HCT116 (cell line): ENCODE results near the gene STRBP. TPM values are rescaled to one million over a fixed set of nuclear protein-coding genes. Genes with fewer than 3 reads are reported as not detected.

Experiments
- ATAC-seq: fragments of 200-7000 bp; cut with Tn5 transposase; 2 replicates; pipeline ENCODE4 v1.9.1; 2020; ENCODE audit warnings: mild to moderate bottlenecking, moderate library complexity
- BruUV-seq: library from RNA; stranded (reverse); fragments of 400-500 nt; replicated peaks from 2 replicates; lab custom pipeline; 2021; lab: Mats Ljungman, UMichigan
- CTCF ChIA-PET: fragments of 300-600 bp; sonication (Branson Sonifier 250); formaldehyde crosslinking; loops from one replicate; lab custom pipeline; 2021; ENCODE audit warnings: antibody characterized with exemption; lab: Charles Lee
- POLR2A ChIA-PET: fragments of 300-600, 350-600 bp; sonication (Branson Sonifier 250); formaldehyde crosslinking; loops from one replicate; lab custom pipeline; 2021; ENCODE audit warnings: antibody characterized with exemption; lab: Charles Lee
- RAD21 ChIA-PET, 2 experiments: fragments of 300-600 bp; sonication (Branson Sonifier 250); formaldehyde crosslinking; loops; one replicate each; lab custom pipeline; 2023; ENCODE audit warnings: low total read pairs in 2 of 2; ENCODE audit not compliant: uncharacterized antibody in 2 of 2, unreplicated experiment in 2 of 2, low non-redundant PET in 1 of 2; lab: Charles Lee
- DNase-seq: peaks from one replicate; pipeline ENCODE4 v3.0.0-alpha.2; 2010; ENCODE audit warnings: low read depth, low spot score
- H2AFZ ChIP-seq: fragments of 200-600 bp; shearing (Covaris generic), sonication (generic); 2 replicates; pipeline ENCODE4 v1.6.1; 2017; ENCODE audit warnings: low read depth, mixed run types, mixed read lengths, antibody characterized with exemption, low read length; ENCODE audit not compliant: poor library complexity, severe bottlenecking
- H3K27ac ChIP-seq: 2 replicates; pipeline ENCODE4 v1.5.1; 2012; ENCODE audit warnings: low read depth, low read length
- H3K27me3 ChIP-seq: fragments of 200-600 bp; sonication (generic); 2 replicates; pipeline ENCODE4 v1.6.1; 2016; ENCODE audit warnings: mixed run types, low read length, mixed read lengths; ENCODE audit not compliant: insufficient read depth
- H3K36me3 ChIP-seq, 2 experiments: fragments of 200-500 bp in 1 of 2; fragments of 200-600 bp in 1 of 2; sonication (Bioruptor generic) in 1 of 2; sonication (generic) in 1 of 2; 2 replicates each; pipeline versions ENCODE4 v1.5.1 to v1.6.1; 2014 to 2016; ENCODE audit warnings: low read length in 2 of 2, inconsistent platforms in 1 of 2, mixed read lengths in 1 of 2, mixed run types in 1 of 2; ENCODE audit not compliant: insufficient read depth in 2 of 2, control insufficient read depth in 1 of 2
- H3K4me1 ChIP-seq, 2 experiments: fragments of 200-600 bp in 1 of 2; sonication (generic) in 1 of 2; 2 replicates each; pipeline versions ENCODE4 v1.5.1 to v1.6.1; 2012 to 2017; ENCODE audit warnings: low read length in 2 of 2, inconsistent platforms in 1 of 2, mild to moderate bottlenecking in 1 of 2, mixed read lengths in 1 of 2, mixed run types in 1 of 2, moderate library complexity in 1 of 2; ENCODE audit not compliant: insufficient read depth in 2 of 2, control insufficient read depth in 1 of 2
- H3K4me2 ChIP-seq: fragments of 200-600 bp; sonication (generic); 2 replicates; pipeline ENCODE4 v1.6.1; 2017; ENCODE audit warnings: mixed run types, low read length, mixed read lengths
- H3K4me3 ChIP-seq, 2 experiments: fragments of 200-600 bp in 1 of 2; sonication (generic) in 1 of 2; replicated peaks in 1 of 2; 2 replicates each; pipeline ENCODE4 v1.5.1; 2011 to 2016; ENCODE audit warnings: low read length in 2 of 2, control low read depth in 1 of 2, low read depth in 1 of 2, mild to moderate bottlenecking in 1 of 2, mixed read lengths in 1 of 2, mixed run types in 1 of 2
- H3K79me2 ChIP-seq: fragments of 200-600 bp; sonication (generic); 2 replicates; pipeline ENCODE4 v1.6.1; 2017; ENCODE audit warnings: mild to moderate bottlenecking, mixed run types, low read length, moderate library complexity, mixed read lengths; ENCODE audit not compliant: insufficient read depth
- H3K9ac ChIP-seq: fragments of 200-600 bp; sonication (generic); 2 replicates; pipeline ENCODE4 v1.6.1; 2016; ENCODE audit warnings: low read length, mixed read lengths
- H3K9me2 ChIP-seq: fragments of 200-600 bp; sonication (generic), shearing (Covaris generic); 2 replicates; pipeline ENCODE4 v1.6.1; 2017; ENCODE audit warnings: mixed run types, mild to moderate bottlenecking, moderate library complexity; ENCODE audit not compliant: insufficient read depth
- H3K9me3 ChIP-seq, 2 experiments: fragments of 200-500 bp in 1 of 2; fragments of 200-600 bp in 1 of 2; sonication (Bioruptor generic) in 1 of 2; sonication (generic) in 1 of 2; 2 replicates each; pipeline ENCODE4 v1.6.1; 2014 to 2017; ENCODE audit warnings: low read length in 2 of 2, mixed read lengths in 2 of 2, inconsistent platforms in 1 of 2, low read depth in 1 of 2, mild to moderate bottlenecking in 1 of 2, mixed run types in 1 of 2, moderate library complexity in 1 of 2; ENCODE audit not compliant: control insufficient read depth in 1 of 2, insufficient read depth in 1 of 2
- H4K20me1 ChIP-seq: fragments of 200-600 bp; sonication (generic), shearing (Covaris generic); 2 replicates; pipeline ENCODE4 v1.6.1; 2017; ENCODE audit warnings: mixed run types, mild to moderate bottlenecking, moderate library complexity; ENCODE audit not compliant: insufficient read depth
- ATF3 ChIP-seq: IDR thresholded peaks from 2 replicates; pipeline ENCODE4 v1.6.1; 2012
- CBX3 ChIP-seq: IDR thresholded peaks from 2 replicates; pipeline ENCODE4 v1.6.1; 2012; ENCODE audit warnings: low read depth
- CTCF ChIP-seq, 3 experiments: fragments of 200-600 bp in 1 of 3; sonication (generic) in 1 of 3; IDR thresholded peaks in 2 of 3; conservative IDR thresholded peaks in 1 of 3; 2 replicates each; pipeline ENCODE4 v1.5.1; 2012 to 2017; ENCODE audit warnings: low read depth in 2 of 3, low read length in 2 of 3, antibody characterized with exemption in 1 of 3, borderline replicate concordance in 1 of 3, control low read depth in 1 of 3, mild to moderate bottlenecking in 1 of 3, mixed read lengths in 1 of 3, mixed run types in 1 of 3, moderate library complexity in 1 of 3; ENCODE audit not compliant: insufficient read depth in 1 of 3
- EZH2 ChIP-seq: fragments of 200-600 bp; sonication (generic); IDR thresholded peaks from 2 replicates; pipeline ENCODE4 v1.6.1; 2017; ENCODE audit warnings: antibody characterized with exemption, mixed run types
- JUND ChIP-seq: IDR thresholded peaks from 2 replicates; pipeline ENCODE4 v1.6.1; 2012
- MAX ChIP-seq: IDR thresholded peaks from 2 replicates; pipeline ENCODE4 v1.6.1; 2012
- POLR2AphosphoS5 ChIP-seq: IDR thresholded peaks from 2 replicates; pipeline ENCODE4 v1.6.1; 2011; ENCODE audit warnings: mild to moderate bottlenecking, low read depth, low read length, moderate library complexity
- RAD21 ChIP-seq: IDR thresholded peaks from 2 replicates; pipeline ENCODE4 v1.6.1; 2012; ENCODE audit warnings: low read depth, mild to moderate bottlenecking
- REST ChIP-seq: IDR thresholded peaks from 2 replicates; pipeline ENCODE4 v1.6.1; 2012; ENCODE audit warnings: low read depth
- SIN3A ChIP-seq: IDR thresholded peaks from 2 replicates; pipeline ENCODE4 v1.6.1; 2012; ENCODE audit warnings: low read depth
- SP1 ChIP-seq: IDR thresholded peaks from 2 replicates; pipeline ENCODE4 v1.6.1; 2012; ENCODE audit warnings: low read depth
- SRF ChIP-seq: IDR thresholded peaks from 2 replicates; pipeline ENCODE4 v1.6.1; 2012; ENCODE audit warnings: low read depth
- TCF7L2 ChIP-seq: IDR thresholded peaks from 2 replicates; pipeline ENCODE4 v1.7.0; 2011; ENCODE audit warnings: borderline replicate concordance, inconsistent platforms; ENCODE audit not compliant: insufficient read depth, insufficient read length; ENCODE audit errors: extremely low read depth
- YY1 ChIP-seq: IDR thresholded peaks from 2 replicates; pipeline ENCODE4 v1.6.1; 2011; ENCODE audit warnings: low read length, low read depth, moderate library complexity, mild to moderate bottlenecking; ENCODE audit not compliant: insufficient replicate concordance; ENCODE audit errors: extremely low read depth
- ZBTB33 ChIP-seq: IDR thresholded peaks from 2 replicates; pipeline ENCODE4 v1.6.1; 2011; ENCODE audit warnings: mild to moderate bottlenecking, low read length, moderate library complexity; ENCODE audit not compliant: insufficient replicate concordance; ENCODE audit errors: extremely low read depth
- ZFX ChIP-seq: fragments of 450-650 bp; IDR thresholded peaks from 2 replicates; pipeline ENCODE4 v1.6.1; 2017
- ZNF274 ChIP-seq: fragments of 200-500 bp; sonication (Bioruptor generic); IDR thresholded peaks from 2 replicates; pipeline ENCODE4 v1.6.1; 2014; ENCODE audit warnings: mild to moderate bottlenecking, low read depth, low read length, inconsistent platforms
- intact Hi-C: fragments of 100-400 bp; cut with micrococcal nuclease; formaldehyde crosslinking; loops from 2 replicates; pipeline ENCODE4 v1.10.0; 2022
- total RNA-seq: library from RNA; stranded (reverse); gene quantifications from one replicate; pipeline ENCODE4 v1.2.1, GENCODE V29; 2021; ENCODE audit not compliant: unreplicated experiment

Gene STRBP
- total RNA-seq, 1 experiment from 2014 or later = 30.4 TPM

GRCh38 chr9:123237220-123237619 is 31.2 kb downstream of the STRBP start:
- no peak overlapping the region for H3K27ac ChIP-seq
- no peaks in the 10 kb centered on the region for H3K9me2 ChIP-seq
- H3K9me3 ChIP-seq = no peaks in the 10 kb centered on the region
- no peak for ATAC-seq
- H2AFZ ChIP-seq = no peak overlapping the region
- BruUV-seq = no TSS peak
- no peak for DNase-seq
- H3K27me3 ChIP-seq = no peaks in the 10 kb centered on the region
- H3K4me2 ChIP-seq = no peak overlapping the region
- intact Hi-C loops = no loop called here
- H3K79me2 ChIP-seq = peaks cover 46% of the 10 kb centered on the region
- TF ChIP-seq MAX (no peak), SRF (no peak), SP1 (no peak), TCF7L2 (no peak), ATF3 (no peak), POLR2AphosphoS5 (no peak), REST (no peak), YY1 (no peak), SIN3A (no peak), EZH2 (no peak), RAD21 (no peak), JUND (no peak), ZNF274 (no peak), CTCF (IDR thresholded peaks at IDR 0.05 in 2 of 3, conservative IDR thresholded peaks at IDR 0.05 in 1 of 3; ENCODE audit: borderline replicate concordance in 1 of 3, insufficient read depth in 1 of 3, low read depth in 2 of 3, low read length in 2 of 3) (no peak), ZFX (no peak), CBX3 (no peak), ZBTB33 (no peak)
- H3K9ac ChIP-seq = no peak overlapping the region
- H3K4me3 ChIP-seq = no peak overlapping the region
- CTCF ChIA-PET = no interaction called here
- POLR2A ChIA-PET = no interaction called here
- 0 out of 2 replicates have a peak, but pooled peaks cover 3% of the 10 kb centered on the region for H4K20me1 ChIP-seq
- RAD21 ChIA-PET = no interaction called here
- no peaks in the 10 kb centered on the region for H3K36me3 ChIP-seq
- no peaks in the 10 kb centered on the region for H3K4me1 ChIP-seq
